ENCODE data around the gene NSD2.

NSD2 gene

DNA sequence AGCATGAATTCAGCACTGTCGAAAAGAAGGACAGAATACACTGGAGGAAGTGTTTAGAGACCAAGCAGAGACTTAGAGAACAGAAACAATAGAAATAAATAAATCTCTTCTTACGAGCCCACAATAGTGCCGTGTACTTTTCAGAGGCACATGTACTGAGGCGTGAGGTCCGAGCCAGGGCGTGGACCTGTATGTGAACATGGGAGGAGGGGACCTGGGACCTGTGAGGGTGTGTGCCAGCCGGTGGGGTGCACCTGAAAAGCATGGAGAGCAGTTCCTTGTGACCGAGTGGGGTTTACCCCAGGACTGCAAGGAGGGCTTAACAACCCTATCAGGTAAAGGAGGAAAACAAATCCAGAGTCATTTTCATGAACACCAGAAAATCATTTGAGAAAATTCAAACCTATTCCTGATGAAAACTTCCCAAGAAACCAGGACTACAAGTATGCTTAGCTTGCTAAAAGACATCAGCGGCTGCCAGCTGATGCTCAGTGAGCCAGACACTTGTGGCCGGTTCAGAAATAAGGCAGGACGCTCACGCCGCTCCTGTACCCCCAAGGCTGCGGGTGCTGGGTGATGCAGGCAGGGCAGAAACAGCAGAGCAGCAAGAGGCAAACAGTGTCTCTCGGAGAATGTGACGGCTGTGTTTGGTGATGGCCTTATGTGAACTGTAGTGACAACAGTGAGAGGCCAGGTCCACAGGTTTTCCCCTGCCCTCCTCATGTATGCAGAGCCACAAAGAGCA lies 100.4 kb downstream of the NSD2 start:
- no peak for DNase-seq

DNA sequence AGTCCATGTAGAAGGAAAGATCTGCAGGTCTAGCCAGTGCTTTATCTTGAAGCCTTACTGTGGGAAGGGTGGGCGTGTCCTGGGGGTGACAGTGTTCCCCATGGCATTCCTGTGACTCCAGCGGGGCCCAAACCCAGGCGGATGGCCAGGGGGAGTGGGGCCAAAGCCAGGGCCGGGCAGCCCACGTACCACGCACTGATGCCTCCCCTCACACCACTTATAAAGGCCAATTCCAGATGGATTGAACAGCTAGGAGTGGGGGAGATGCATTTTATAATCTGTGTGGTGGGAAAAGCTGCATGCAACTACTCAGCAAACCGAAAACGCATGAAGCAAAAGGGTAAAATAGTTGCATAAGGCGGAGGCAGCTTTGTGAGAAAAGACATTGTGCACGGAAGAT lies 101.2 kb downstream of the NSD2 start:
- DNase-seq, result no peak

DNA sequence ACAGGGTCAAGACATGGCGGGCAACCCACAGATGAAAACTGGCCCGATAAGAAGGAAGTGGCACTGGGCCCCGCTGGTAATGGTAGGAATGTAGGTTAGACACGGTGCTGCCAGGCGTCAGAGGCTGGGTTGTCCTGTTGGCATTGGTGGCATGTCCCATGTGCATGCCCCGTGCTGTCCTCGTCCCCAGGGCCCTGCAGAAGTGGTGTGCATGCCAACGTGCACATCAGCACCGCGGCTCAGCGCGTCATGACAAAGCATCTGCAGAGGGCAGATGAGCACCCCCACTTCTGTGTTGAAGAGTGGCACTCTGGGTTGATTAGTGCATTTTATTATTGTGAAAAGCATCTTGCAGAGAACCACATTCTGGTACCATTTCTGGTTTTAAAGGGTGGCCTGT lies 102.0 kb downstream of the NSD2 start:
- no peak for DNase-seq

DNA sequence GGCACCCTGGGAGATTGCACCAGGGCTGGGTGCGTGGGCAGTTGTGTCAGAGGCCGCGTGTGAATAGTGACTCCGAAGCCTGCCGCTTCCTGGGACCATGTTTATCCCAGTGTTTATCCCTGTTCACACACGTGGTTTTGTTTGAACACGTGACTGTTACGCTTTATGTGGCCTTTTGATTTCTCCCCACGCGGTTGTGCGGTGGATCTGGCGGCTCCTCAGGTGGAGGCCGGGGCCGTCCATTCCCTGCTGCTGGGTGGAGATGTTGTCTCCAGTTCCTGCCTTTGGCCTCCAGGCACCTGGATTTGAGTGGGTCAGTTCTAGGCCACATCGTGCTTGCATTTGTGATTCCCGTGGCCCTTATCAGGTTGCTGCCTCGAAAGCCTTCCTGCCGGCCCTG lies 102.5 kb downstream of the NSD2 start:
- DNase-seq, result no peak

DNA sequence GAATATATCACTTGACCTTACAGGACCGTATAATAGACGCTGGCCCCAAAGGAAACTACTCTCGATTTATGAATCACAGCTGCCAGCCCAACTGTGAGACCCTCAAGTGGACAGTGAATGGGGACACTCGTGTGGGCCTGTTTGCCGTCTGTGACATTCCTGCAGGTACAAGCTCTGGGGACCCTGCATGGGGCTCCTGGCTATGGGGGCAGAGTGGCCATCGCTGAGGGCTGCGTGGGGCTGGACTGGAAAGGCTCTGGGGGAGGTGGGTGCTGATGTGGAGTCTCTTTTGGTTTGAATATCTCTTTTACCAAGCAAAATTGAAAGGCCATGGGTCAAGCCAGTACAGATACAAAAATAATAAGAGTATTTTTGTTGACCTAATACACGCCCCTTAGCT lies 103.6 kb downstream of the NSD2 start:
- DNase-seq, result no peak

DNA sequence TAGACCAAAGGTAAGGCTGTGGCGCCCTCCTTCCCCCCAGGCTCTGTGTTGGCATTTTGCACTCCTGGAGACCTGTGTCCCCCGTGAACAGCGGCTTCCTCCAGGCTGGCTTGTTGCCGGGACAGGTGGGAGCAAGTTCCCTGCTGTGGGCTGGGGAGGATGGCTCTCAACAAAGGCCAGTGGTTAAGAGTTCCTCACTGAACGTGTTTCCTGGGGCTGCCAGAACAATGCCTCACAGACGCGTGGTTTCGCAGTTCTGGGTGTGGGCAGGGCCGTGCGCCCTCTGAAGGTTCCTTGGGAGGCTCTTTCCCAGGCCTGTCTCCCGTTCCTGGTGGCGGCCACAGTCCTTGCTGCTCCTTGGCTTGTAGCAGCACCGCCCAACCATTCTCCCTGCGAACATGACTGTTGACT lies 104.2 kb downstream of the NSD2 start:
- DNase-seq, result no peak

DNA sequence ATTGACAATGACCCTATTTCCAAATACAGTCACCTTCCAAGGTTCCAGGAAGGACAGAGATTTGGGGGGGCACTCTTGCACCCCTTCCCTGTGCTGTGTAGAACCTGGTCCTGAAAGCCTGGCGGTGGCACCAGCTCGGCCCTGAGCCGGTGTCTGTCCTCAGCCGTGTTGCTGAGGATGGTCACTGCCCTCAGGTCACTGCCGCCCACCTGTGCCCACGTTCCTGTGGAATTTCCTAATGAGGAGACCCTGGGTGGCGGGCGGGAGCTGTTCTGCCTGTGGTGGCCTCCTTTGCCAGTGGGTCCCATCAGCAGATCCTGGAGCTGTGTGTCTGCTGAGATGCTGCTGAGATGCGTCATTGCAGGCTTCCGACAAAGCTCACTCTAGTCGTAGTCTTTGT lies 104.7 kb downstream of the NSD2 start:
- no peak for DNase-seq

DNA sequence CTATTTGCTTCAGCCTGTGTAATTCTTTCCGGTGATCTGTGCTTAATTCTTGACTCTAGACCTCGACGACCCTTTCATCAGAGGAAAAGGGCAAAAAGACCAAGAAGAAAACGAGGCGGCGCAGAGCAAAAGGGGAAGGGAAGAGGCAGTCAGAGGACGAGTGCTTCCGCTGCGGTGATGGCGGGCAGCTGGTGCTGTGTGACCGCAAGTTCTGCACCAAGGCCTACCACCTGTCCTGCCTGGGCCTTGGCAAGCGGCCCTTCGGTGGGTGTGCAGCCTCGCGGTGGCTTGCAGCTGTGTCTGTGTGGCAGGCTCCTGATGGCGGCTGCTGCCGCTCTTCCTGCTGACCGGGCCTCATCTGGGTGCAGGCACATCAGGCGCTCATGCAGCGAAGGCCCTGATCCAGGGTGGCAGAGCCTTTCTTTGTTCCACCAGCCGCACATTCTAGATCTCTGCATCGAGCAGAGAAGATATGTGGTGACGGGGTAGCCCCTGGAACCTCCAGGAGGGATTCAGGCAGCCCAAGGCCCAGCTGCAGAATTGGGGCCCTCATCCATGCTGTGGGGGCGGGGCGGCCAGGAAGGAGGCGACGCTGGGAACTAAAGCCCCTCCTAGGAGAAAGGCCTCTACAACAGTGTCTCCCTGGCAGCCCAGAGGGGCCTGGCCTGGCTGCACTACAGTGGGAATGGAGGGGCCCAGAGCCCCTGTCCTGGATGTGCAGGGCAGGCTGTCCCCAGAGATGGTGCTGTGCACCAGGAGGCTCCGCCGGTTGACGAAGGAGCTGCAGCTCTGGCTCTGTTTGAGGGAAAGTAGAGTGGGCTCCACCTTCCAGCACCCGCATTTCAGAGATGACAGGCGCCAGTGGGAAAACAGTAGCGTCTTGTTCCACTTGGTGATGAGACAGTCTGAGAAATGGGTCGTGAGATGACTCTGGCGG lies 105.5 kb downstream of the NSD2 start:
- no peak for DNase-seq

DNA sequence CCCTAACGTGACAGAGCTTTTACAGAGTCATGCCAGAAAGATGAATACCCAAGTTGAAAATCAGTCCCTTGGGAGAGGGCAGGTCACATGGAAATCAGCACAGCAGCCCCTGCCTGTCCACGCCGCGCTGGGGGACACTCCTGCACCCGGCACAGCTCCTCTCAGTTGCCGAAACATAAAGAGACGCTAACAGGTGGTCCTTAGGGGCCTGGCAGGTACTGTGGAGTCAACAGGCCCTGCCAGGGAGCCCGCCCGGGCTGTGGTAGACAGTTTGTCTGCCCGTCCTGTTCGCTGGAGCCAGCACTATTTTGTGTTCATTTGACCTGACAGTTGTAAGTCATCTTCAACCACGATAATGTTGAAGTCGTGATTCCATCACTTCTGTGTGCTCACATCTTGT lies 107.0 kb downstream of the NSD2 start:
- no peak for DNase-seq

DNA sequence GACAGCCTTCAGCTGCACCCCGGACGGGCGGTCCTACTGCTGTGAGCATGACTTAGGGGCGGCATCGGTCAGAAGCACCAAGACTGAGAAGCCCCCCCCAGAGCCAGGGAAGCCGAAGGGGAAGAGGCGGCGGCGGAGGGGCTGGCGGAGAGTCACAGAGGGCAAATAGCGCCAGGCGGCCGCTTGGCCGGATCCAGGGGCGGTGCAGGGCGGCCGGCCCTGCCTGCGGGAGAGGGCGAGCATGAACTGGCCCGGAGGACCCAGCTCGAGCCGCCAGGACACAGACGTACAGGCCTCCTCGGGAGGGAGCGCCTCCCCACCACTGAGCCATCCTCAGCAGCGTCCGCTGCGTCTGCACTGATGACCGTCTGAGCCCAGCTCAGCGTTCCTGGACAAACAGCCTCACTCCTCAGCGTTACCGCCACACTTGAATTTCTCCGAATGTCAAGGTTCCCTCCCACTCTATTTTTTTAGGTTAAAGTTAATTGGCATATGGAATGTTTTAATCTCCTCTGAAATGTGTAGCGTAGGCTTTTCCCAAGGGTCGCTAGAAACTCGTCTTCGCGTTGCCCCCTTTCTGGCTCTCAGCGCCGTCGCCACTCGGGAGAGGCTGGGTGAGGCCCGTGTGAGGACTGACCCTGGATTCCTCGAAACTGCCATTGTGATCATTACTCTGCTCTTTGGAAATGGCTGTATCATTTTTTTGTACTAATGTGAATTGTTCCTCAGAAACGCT lies 107.7 kb downstream of the NSD2 start:
- DNase-seq, result no peak

DNA sequence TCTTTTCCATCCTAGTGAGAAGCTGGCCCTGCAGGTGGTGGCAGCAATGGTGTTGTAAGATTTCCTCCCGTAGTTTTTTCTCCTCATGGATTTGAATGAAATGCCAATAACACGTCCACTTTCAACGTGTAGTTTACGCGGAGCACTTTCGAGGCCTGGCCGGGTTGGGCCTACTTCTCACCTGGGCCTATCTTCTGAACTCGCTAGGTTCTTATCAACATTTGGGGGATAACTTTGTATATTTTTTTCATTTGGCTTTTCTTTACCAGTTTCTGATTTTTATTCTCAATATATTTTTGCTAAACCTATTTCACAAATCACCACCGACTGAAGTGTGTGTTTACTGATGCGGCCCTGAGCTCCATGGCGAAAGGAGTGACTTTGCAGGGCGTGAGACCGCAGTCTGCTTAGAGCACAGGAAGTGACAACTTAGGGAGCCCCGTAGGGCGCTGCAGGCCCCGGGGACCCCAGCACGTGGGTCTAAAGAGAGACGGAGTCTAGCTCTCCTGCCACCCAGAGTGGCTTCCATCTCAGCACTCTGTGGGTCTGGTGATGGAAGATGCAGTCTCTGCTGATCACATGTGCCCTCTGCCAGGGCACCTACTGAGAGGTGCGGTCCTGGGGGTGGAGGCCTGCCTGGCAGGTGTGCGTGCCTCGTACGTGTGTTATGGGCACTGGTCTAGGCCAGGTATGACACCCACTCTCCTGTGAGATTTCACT lies 108.4 kb downstream of the NSD2 start:
- no peak for DNase-seq

DNA sequence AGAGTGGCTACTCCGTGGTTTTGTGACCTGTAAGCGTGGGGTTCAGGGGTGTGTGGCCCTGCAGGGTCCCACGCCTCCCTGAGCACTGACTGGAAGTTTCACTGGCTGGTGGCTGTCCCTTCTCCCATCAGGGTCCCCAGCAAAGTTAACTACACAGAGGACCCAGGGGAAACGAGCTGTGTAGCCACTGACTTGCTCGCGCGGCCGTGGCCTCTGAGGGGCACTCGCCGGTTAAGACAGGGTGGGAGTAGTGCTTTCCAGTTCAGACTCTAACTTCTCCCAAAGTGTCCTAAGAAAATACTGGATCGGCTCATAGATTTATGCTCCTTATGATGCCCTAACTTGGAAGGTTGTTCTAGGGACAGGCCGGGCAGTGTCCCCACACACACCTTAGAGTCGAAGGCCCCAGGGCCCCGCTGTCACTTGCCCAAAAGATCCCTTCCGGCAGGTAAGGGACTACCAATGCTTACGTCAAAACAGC lies 109.4 kb downstream of the NSD2 start:
- DNase-seq, result no peak

DNA sequence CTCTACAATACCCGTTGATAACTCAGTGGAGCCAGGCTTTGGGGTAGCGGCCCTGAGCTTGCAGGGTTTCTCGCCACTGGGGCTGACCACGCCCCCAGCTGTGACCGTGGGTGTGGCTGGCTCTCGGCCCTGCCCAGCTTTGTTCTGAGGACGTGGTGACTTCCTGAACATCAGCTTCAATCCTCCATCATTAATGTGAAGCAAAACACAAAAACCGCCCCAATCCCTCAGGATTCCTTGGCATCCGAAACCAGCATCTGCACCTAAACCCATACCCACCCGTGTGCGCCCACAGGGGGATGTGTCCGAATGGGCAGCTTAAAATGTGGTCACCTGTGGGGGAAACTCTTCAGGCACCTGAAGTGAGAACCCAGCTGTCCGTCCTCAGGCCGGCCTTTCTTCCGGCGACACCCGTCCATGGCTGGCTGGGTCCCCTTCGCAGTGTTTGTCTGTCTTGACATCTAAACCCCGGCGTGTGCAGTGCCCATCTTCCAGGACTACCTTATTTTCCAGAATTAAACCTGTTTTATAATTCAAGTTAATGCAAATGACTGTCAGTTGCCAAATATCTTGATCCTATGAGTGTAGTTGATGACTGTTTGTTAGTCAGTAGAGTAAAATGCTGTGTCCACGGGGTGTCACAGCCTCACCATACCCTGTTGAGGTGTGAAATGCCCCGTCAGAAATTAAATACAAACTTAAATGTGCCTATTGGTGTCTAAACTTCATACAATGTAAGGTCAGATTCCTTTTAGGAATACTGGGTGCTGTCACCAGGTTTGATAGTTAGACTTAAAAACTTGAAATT lies 110.3 kb downstream of the NSD2 start:
- no peak for DNase-seq

DNA sequence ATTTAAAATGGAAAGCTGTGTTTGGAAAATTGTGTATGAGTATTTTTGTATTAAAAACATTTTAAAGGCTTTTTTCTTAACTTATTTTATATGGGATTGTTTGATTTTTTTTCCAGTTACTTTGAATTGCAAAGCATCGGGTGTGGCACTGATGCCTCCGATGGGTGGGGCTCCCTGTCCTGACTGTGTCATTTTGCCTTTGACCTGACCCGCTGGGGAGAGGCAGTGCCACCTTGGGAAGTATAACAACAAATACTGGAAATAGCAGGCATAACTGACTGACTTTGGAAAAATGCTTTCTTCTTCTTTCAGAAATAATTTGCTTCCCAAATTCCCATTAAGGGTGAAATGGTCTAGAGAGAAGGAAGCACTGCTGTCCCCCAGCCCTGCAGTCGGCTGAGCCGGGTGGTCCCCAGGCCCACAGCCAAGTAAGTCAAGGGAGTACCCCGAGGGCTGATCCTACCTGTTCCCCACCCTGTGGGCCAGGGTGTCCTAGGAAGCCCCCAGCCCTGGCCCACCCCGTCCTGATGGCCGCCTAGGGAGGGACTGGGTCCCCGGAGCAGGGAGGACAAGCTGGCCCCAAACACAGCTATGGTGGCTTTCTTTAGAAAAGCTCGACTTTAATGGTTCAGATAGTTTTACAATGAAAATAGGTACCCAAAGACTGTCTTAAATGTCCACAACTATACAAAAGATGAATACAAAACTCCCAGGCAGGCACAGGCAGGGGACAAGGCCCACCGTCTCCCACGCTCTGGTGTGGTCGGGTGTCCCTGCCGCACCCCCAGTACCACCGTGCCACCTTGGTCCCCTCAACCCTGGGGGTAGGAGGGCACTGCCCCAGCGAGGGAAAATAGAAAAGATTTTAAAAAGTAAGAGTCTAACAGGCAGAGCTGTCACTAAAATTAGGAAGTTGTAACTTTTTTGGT lies 111.2 kb downstream of the NSD2 start:
- DNase-seq, result no peak

DNA sequence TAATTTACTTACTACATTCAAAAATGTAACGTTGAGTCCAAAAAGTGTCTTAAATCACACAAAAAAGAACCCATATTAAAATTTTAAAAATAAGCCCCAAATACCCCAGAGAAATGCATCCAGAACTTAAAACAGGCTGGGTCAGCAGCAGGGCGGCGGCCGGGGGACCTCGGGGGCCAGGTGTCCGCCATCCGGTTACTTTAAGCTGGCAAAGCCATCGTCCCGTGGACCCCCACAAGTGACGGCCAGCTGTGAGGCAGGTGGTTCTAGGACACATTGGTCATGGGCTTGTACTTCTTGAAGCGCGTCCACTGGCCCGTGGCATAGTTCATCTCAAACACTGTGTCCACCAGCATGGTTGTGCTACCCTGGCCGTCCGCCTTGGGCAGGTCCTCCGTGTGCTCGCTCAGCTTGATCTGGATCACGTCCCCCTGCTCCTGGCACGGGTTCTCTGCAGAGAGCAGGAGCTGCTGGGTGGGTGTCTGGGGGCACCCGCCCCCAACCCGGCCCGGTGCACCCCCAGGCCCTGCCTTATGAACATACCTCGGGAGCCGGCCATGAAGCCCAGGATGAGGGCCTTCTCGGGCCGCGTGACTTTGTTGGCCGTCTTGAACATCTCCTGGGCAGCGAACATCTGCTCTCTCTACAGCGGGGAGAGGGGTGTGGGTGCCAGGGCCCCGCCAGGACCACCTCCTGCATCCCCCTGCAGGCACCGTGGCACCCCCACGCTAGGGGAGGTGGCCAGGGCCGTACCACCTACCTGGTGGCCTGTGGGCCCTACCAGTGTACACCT lies 112.1 kb downstream of the NSD2 start:
- no peak for DNase-seq

DNA sequence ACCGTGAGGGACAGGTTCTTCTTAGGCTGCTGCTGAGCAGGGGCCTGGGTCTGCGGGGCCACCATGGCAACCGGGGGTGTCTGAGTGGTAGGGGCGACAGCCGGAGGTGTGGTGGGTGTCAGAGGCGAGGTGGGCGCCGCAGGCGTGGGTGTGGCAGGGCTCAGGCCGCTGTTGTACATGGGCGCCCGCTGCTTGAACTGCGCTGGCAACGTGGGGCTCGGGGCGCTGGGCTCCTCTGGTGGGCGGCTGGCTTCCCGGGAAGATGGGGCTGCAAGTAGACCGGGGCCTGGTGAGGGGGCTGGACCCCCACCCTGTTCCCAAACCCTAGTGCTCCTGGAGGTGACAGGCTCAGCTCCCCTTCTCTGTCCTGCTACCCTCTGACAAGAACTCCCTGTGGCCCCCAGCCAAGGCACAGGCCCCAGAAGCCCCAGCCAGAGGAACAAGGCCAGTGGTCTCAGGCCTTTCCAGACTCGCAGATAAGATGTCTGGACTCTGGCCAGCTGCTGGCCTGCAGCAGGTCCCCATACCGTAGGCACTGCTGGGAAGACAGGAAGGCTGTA lies 112.7 kb downstream of the NSD2 start:
- no peak for DNase-seq

DNA sequence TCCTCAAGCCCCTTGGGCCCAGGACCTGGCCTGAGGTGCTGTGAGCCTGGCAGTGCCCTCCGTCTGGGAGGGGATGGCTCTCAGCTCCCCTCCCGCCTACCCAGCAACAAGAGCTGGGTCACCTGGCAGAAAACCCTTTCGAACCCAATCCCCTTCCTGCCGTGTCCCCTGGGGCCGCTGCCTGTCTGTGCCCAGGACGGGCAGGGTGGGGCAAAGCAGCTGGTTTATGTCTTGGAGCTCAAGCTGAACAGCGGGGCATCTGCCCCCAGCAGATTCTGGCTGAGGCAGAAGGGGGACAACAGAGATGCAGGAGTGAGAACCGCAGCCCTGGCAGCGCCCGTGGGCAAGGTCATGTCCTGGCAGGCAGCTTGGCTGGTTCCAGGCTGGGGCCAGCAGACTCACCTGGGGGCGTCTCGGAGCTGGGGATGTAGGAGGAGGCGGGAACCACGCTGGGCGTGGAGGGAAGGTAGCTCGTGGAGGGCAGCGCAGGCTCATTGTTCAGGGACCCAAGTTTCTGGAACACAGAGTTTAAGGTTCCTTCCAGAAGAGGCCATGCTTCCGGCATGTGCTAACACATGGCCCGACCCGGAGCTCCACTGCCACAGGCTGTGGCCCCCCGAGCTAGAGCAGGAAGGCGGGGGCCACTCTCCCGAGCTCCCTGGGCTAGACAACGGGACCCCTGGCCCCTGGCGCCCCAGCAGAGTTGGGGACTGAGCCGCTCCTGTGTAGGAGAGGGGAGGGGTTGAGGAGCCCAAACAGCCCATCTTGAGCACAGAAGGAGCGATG lies 113.4 kb downstream of the NSD2 start:
- DNase-seq, result no peak

DNA sequence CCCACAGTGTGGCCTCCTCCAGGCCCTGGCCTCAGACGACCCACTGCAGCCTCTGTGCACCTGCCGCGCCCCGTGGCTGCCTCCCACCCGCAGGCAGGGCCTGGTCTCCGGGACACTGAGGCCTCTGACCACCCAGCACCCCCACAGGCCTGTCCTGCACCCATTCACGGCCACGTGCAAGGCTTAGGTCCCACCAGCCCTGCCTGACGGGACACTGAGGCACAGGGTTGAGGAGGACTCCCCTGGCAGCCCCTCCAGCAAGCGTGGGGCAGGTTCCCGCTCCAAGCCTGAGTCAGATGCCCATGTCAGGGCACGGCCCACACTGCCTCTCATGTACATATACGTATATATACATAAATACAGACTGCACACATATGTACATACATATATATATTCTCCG lies 114.1 kb downstream of the NSD2 start:
- DNase-seq, result no peak

Measured in fibroblast of skin of abdomen (primary cell).